ENCODE data around the gene TMEM247. TPM values are rescaled to one million over a fixed set of nuclear protein-coding genes. Genes with fewer than 3 reads are reported as not detected.

The TMEM247 gene
- total RNA-seq, 1 experiment from 2014 or later: not detected

DNA sequence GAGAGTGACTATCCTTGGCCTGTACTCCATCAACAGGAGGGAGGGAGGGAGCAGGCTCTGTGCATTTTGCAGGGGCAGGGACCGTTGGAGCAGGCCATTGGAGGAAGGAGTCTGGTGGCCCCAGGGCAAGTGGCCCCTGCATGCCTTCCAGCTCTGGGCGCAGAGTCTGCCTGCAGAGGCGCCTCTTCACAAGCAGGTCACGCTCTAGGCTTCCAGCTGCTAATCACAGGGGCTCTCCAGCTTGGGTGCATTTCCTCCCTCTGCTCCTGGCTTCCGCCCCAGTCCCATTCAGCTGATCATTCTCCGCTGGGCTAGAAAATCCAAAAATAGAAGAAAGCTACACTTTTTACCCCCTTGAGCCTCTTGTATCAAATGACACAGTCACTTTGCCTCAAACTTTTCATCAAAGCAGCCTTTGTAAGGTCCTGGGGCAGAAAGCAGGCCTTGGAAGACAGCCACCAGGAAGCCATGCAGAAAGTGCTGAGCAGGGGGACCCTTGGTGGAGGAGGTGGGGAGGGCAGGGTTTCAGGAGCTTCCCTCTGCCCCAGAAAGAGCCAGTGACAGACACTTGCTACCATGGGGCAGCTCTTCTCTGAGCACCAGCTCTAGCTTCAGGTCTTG is 11.3 kb downstream of the TMEM247 start:
- TF ChIP-seq, protein P1, sequence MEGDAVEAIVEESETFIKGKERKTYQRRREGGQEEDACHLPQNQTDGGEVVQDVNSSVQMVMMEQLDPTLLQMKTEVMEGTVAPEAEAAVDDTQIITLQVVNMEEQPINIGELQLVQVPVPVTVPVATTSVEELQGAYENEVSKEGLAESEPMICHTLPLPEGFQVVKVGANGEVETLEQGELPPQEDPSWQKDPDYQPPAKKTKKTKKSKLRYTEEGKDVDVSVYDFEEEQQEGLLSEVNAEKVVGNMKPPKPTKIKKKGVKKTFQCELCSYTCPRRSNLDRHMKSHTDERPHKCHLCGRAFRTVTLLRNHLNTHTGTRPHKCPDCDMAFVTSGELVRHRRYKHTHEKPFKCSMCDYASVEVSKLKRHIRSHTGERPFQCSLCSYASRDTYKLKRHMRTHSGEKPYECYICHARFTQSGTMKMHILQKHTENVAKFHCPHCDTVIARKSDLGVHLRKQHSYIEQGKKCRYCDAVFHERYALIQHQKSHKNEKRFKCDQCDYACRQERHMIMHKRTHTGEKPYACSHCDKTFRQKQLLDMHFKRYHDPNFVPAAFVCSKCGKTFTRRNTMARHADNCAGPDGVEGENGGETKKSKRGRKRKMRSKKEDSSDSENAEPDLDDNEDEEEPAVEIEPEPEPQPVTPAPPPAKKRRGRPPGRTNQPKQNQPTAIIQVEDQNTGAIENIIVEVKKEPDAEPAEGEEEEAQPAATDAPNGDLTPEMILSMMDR (conservative IDR thresholded peaks at IDR 0.05; ENCODE audit: low read depth, low read length): no peak
- no peak for TF ChIP-seq EZH2 (IDR thresholded peaks at IDR 0.05; ENCODE audit: borderline replicate concordance, low read depth, low read length, poor library complexity, severe bottlenecking)
- no peaks in the 10 kb centered on the region for H3K36me3 ChIP-seq (ENCODE audit: insufficient read depth, low read length, poor library complexity, severe bottlenecking)
- peaks cover 12% of the 10 kb centered on the region for H3K27me3 ChIP-seq (replicated peaks; ENCODE audit: insufficient read depth, low read depth, low read length, poor library complexity)
- no peaks in the 10 kb centered on the region for H3K9me3 ChIP-seq (ENCODE audit: low read depth, low read length, poor library complexity, severe bottlenecking)
- ChIA-PET CTCF (interaction anchor here (0.6 kb wide), 1 partner anchor 118 kb away, joined by 3 read pairs; no protein-coding TSS in a partner anchor), POLR2A (ENCODE audit: low non-redundant PET) (no interaction called here)
- intact Hi-C loops (cut with micrococcal nuclease; ENCODE audit: unreplicated experiment): no loop called here
- peaks cover 6% of the 10 kb centered on the region for H3K4me1 ChIP-seq (ENCODE audit: insufficient read depth, low read length, poor library complexity, severe bottlenecking)
- H3K4me3 ChIP-seq (ENCODE audit: low read depth, low read length, poor library complexity, severe bottlenecking): no peak overlapping the region
- peak; percentile 26 for DNase-seq (ENCODE audit: low spot score)
- no TSS peak for BruUV-seq (replicated peaks)
- no peak overlapping the region for H3K27ac ChIP-seq (ENCODE audit: low read depth, low read length, poor library complexity, severe bottlenecking)

DNA sequence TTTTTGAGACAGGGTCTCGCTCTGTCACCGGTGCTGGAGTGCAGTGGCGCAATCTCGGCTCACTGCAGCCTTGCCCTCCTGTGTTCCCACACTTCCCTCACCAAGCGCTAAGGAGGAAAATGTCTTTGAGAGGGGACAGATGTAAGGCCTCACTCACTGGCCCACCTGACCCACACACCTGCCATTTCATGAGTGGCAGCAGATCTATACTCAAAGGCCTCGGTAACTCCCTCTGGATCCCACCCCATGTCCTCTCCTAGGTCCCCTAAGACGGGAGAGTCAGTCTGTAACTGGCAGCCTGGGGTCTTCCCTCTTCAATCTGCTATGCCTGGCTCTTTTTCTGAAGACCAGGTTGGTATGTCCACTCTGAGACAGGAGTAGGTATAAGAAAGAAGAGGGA is 12.9 kb downstream of the TMEM247 start:
- no peaks in the 10 kb centered on the region for H3K9me3 ChIP-seq (ENCODE audit: low read depth, low read length, poor library complexity, severe bottlenecking)
- intact Hi-C loops (cut with micrococcal nuclease; ENCODE audit: unreplicated experiment): no loop called here
- CTCF ChIA-PET: no interaction called here
- H3K27ac ChIP-seq (ENCODE audit: low read depth, low read length, poor library complexity, severe bottlenecking): no peak overlapping the region
- H3K4me3 ChIP-seq (ENCODE audit: low read depth, low read length, poor library complexity, severe bottlenecking): no peak overlapping the region
- peaks cover 6% of the 10 kb centered on the region for H3K4me1 ChIP-seq (ENCODE audit: insufficient read depth, low read length, poor library complexity, severe bottlenecking)
- H3K27me3 ChIP-seq (replicated peaks; ENCODE audit: insufficient read depth, low read depth, low read length, poor library complexity): peaks cover 4% of the 10 kb centered on the region
- TF ChIP-seq EZH2 (IDR thresholded peaks at IDR 0.05; ENCODE audit: borderline replicate concordance, low read depth, low read length, poor library complexity, severe bottlenecking): no peak
- TF ChIP-seq, protein P1 (conservative IDR thresholded peaks at IDR 0.05; ENCODE audit: low read depth, low read length): no peak
- no peaks in the 10 kb centered on the region for H3K36me3 ChIP-seq (ENCODE audit: insufficient read depth, low read length, poor library complexity, severe bottlenecking)
- BruUV-seq (replicated peaks): no TSS peak
- POLR2A ChIA-PET (ENCODE audit: low non-redundant PET): no interaction called here
- DNase-seq (ENCODE audit: low spot score): no peak

DNA sequence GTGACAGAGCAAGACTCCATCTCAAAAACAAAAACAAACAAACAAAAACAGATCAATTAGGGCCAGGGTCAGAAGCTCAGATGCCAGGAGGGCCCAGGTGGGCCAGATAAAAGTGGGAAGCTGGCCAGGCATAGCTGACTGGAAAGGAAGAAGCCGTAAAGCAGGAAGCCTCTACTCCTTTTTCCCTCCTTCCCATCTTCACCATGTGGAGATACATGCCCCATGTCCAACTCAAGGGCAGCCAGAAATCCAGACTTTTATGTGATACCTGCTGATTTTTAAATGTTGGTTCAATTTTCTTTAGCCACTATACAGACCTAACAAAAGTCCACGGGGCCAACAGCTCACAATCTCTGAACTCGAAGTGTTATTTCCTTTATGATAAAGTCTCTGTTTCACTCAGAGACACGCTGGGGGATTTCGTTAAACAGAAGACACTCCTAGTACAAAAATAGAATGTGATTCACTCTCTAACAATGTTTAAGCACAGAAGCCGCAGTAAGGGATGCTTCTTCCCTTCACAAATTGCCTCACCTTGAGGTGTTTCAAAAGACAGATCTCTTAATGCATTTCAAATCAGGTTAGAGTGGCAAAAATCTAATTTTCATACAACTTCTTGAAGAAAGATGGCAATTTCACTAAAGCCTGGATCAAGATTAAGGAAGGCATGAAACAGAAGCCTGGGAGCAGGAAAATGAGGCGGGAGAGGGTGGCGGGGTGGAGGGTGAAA is 14.0 kb downstream of the TMEM247 start:
- peaks cover 6% of the 10 kb centered on the region for H3K4me1 ChIP-seq (ENCODE audit: insufficient read depth, low read length, poor library complexity, severe bottlenecking)
- no peak overlapping the region for H3K4me3 ChIP-seq (ENCODE audit: low read depth, low read length, poor library complexity, severe bottlenecking)
- TF ChIP-seq, protein P1 (conservative IDR thresholded peaks at IDR 0.05; ENCODE audit: low read depth, low read length): no peak
- no peak for TF ChIP-seq EZH2 (IDR thresholded peaks at IDR 0.05; ENCODE audit: borderline replicate concordance, low read depth, low read length, poor library complexity, severe bottlenecking)
- no peak for DNase-seq (ENCODE audit: low spot score)
- no TSS peak for BruUV-seq (replicated peaks)
- CTCF ChIA-PET: no interaction called here
- intact Hi-C loops (cut with micrococcal nuclease; ENCODE audit: unreplicated experiment): no loop called here
- H3K27ac ChIP-seq (ENCODE audit: low read depth, low read length, poor library complexity, severe bottlenecking): no peak overlapping the region
- H3K36me3 ChIP-seq (ENCODE audit: insufficient read depth, low read length, poor library complexity, severe bottlenecking): no peaks in the 10 kb centered on the region
- no peaks in the 10 kb centered on the region for H3K9me3 ChIP-seq (ENCODE audit: low read depth, low read length, poor library complexity, severe bottlenecking)
- POLR2A ChIA-PET (ENCODE audit: low non-redundant PET): no interaction called here
- peaks cover 15% of the 10 kb centered on the region for H3K27me3 ChIP-seq (replicated peaks; ENCODE audit: insufficient read depth, low read depth, low read length, poor library complexity)

Measured in A673 (cell line).